ENCODE measurements around the gene VKORC1.

VKORC1 gene

GRCh38 chr16:31067342-31067741 is 27.3 kb downstream of the VKORC1 start:
- TF ChIP-seq, protein P1, sequence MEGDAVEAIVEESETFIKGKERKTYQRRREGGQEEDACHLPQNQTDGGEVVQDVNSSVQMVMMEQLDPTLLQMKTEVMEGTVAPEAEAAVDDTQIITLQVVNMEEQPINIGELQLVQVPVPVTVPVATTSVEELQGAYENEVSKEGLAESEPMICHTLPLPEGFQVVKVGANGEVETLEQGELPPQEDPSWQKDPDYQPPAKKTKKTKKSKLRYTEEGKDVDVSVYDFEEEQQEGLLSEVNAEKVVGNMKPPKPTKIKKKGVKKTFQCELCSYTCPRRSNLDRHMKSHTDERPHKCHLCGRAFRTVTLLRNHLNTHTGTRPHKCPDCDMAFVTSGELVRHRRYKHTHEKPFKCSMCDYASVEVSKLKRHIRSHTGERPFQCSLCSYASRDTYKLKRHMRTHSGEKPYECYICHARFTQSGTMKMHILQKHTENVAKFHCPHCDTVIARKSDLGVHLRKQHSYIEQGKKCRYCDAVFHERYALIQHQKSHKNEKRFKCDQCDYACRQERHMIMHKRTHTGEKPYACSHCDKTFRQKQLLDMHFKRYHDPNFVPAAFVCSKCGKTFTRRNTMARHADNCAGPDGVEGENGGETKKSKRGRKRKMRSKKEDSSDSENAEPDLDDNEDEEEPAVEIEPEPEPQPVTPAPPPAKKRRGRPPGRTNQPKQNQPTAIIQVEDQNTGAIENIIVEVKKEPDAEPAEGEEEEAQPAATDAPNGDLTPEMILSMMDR (IDR thresholded peaks at IDR 0.05; ENCODE audit: control insufficient read depth, extremely low read depth, insufficient read depth), result no peak
- H3K4me3 ChIP-seq (ENCODE audit: low read depth, low read length), result no peak overlapping the region
- no peak for DNase-seq (ENCODE audit: low read depth)

DNA sequence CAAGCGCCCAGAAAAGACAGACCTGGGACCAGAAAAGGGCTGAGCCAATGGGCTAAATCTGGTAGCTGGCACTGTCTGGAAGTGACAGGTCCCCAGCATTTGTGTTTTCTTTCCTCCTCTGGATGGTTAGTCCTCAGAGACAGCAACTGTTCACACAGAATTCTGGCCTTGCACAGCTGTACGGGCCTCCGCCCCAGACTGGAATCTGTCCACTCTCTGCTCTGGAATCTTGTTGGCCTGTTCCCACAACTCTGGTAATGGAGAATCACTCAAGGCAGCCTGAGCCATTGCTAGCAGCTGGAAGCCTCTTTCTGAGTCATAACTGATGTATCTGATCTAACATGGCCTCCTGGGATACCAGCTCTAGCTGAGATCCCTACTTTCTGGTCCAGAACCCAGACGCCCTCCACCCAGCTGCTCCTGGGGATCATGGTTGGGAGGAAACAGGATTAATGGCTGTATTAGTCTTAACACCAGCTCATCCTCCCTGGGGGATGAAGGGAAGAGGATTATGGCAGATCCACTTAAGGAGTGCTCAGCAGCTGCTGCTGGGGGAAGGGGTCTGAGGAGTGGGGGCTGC is 29.6 kb downstream of the VKORC1 start:
- TF ChIP-seq, protein P1 (IDR thresholded peaks at IDR 0.05; ENCODE audit: control insufficient read depth, extremely low read depth, insufficient read depth), result no peak
- H3K4me3 ChIP-seq (ENCODE audit: low read depth, low read length), result no peak overlapping the region
- no peak for DNase-seq (ENCODE audit: low read depth)

GRCh38 chr16:31063843-31064611 is 30.6 kb downstream of the VKORC1 start:
- H3K4me3 ChIP-seq (ENCODE audit: low read depth, low read length), result no peak overlapping the region
- no peak for DNase-seq (ENCODE audit: low read depth)
- TF ChIP-seq, protein P1 (IDR thresholded peaks at IDR 0.05; ENCODE audit: control insufficient read depth, extremely low read depth, insufficient read depth), result no peak

GRCh38 chr16:31063495-31063842 is 31.1 kb downstream of the VKORC1 start:
- no peak for DNase-seq (ENCODE audit: low read depth)
- TF ChIP-seq, protein P1 (IDR thresholded peaks at IDR 0.05; ENCODE audit: control insufficient read depth, extremely low read depth, insufficient read depth), result no peak
- no peak overlapping the region for H3K4me3 ChIP-seq (ENCODE audit: low read depth, low read length)

GRCh38 chr16:31061813-31062440 is 32.7 kb downstream of the VKORC1 start:
- no peak for DNase-seq (ENCODE audit: low read depth)
- TF ChIP-seq, protein P1 (IDR thresholded peaks at IDR 0.05; ENCODE audit: control insufficient read depth, extremely low read depth, insufficient read depth), result no peak
- H3K4me3 ChIP-seq (ENCODE audit: low read depth, low read length), result no peak overlapping the region

GRCh38 chr16:31061126-31061812 is 33.3 kb downstream of the VKORC1 start:
- TF ChIP-seq, protein P1 (IDR thresholded peaks at IDR 0.05; ENCODE audit: control insufficient read depth, extremely low read depth, insufficient read depth), result no peak
- no peak for DNase-seq (ENCODE audit: low read depth)
- no peak overlapping the region for H3K4me3 ChIP-seq (ENCODE audit: low read depth, low read length)
